Erythroblast (primary cell): ENCODE data around the gene CD3D.

Experiments used
- GATA1 ChIP-seq: IDR thresholded peaks from 2 replicates; pipeline ENCODE4 v1.6.1; 2011; ENCODE audit warnings: low read depth, mild to moderate bottlenecking, control low read depth, low read length, moderate library complexity
- POLR2A ChIP-seq: IDR thresholded peaks from 2 replicates; pipeline ENCODE4 v1.6.1; 2011; ENCODE audit warnings: mild to moderate bottlenecking, low read length

- no peak for TF ChIP-seq POLR2A
- TF ChIP-seq GATA1: no peak
Measured at GRCh38 chr11:118319337-118319707, 23.2 kb downstream of the CD3D start.
